HCT116 (cell line): Measurements from ENCODE around the gene TMEM59L. TPM values are rescaled to one million over a fixed set of nuclear protein-coding genes. Genes with fewer than 3 reads are reported as not detected.

Source experiments
- EGR1 ChIP-seq: IDR thresholded peaks from 2 replicates; pipeline ENCODE4 v1.6.1; 2012; ENCODE audit warnings: low read depth
- EZH2 ChIP-seq: fragments of 200-600 bp; sonication (generic); IDR thresholded peaks from 2 replicates; pipeline ENCODE4 v1.6.1; 2017; ENCODE audit warnings: antibody characterized with exemption, mixed run types
- JUND ChIP-seq: IDR thresholded peaks from 2 replicates; pipeline ENCODE4 v1.6.1; 2012
- MAX ChIP-seq: IDR thresholded peaks from 2 replicates; pipeline ENCODE4 v1.6.1; 2012
- POLR2A ChIP-seq: IDR thresholded peaks from 2 replicates; pipeline ENCODE4 v1.7.0; 2011; ENCODE audit warnings: borderline replicate concordance; ENCODE audit not compliant: insufficient read depth, insufficient read length; ENCODE audit errors: extremely low read depth
- POLR2AphosphoS5 ChIP-seq: IDR thresholded peaks from 2 replicates; pipeline ENCODE4 v1.6.1; 2011; ENCODE audit warnings: mild to moderate bottlenecking, low read depth, low read length, moderate library complexity
- total RNA-seq: library from RNA; stranded (reverse); gene quantifications from one replicate; pipeline ENCODE4 v1.2.1, GENCODE V29; 2021; ENCODE audit not compliant: unreplicated experiment
- TF ChIP-seq, protein P1 (sequence below), 3 experiments: fragments of 200-600 bp in 1 of 3; sonication (generic) in 1 of 3; IDR thresholded peaks in 2 of 3; conservative IDR thresholded peaks in 1 of 3; 2 replicates each; pipeline ENCODE4 v1.5.1; 2012 to 2017; ENCODE audit warnings: low read depth in 2 of 3, low read length in 2 of 3, antibody characterized with exemption in 1 of 3, borderline replicate concordance in 1 of 3, control low read depth in 1 of 3, mild to moderate bottlenecking in 1 of 3, mixed read lengths in 1 of 3, mixed run types in 1 of 3, moderate library complexity in 1 of 3; ENCODE audit not compliant: insufficient read depth in 1 of 3

The TMEM59L gene
- total RNA-seq, 1 experiment from 2014 or later, result 14.3 TPM

- TF ChIP-seq EZH2 (no peak), JUND (no peak), MAX (peak; percentile 86), EGR1 (no peak), POLR2A (peak; percentile 27), POLR2AphosphoS5 (peak; percentile 2; the same call in 1 of the 2 replicates)
- TF ChIP-seq, protein P1, sequence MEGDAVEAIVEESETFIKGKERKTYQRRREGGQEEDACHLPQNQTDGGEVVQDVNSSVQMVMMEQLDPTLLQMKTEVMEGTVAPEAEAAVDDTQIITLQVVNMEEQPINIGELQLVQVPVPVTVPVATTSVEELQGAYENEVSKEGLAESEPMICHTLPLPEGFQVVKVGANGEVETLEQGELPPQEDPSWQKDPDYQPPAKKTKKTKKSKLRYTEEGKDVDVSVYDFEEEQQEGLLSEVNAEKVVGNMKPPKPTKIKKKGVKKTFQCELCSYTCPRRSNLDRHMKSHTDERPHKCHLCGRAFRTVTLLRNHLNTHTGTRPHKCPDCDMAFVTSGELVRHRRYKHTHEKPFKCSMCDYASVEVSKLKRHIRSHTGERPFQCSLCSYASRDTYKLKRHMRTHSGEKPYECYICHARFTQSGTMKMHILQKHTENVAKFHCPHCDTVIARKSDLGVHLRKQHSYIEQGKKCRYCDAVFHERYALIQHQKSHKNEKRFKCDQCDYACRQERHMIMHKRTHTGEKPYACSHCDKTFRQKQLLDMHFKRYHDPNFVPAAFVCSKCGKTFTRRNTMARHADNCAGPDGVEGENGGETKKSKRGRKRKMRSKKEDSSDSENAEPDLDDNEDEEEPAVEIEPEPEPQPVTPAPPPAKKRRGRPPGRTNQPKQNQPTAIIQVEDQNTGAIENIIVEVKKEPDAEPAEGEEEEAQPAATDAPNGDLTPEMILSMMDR (IDR thresholded peaks at IDR 0.05 in 2 of 3, conservative IDR thresholded peaks at IDR 0.05 in 1 of 3; ENCODE audit: borderline replicate concordance in 1 of 3, insufficient read depth in 1 of 3, low read depth in 2 of 3, low read length in 2 of 3), result no peak
Measured at GRCh38 chr19:18589380-18590272, 23.0 kb upstream of the TMEM59L start (continued).
